Activated CD4-positive, alpha-beta T cell treated with anti-CD3 and anti-CD28 coated beads, Interleukin-2, amount 10 ng/mL, durations not matched to agents 24 days and 14 days (primary cell): ENCODE data around the gene VSTM4. TPM values are rescaled to one million over a fixed set of nuclear protein-coding genes. Genes with fewer than 3 reads are reported as not detected.

Experiments used
- DNase-seq: peaks from one replicate; pipeline ENCODE4 v3.0.0; 2022
- H3K27ac Mint-ChIP-seq: one replicate; pipeline ENCODE4 v1.8.0; 2022; ENCODE audit warnings: mild to moderate bottlenecking, mixed read lengths
- H3K27me3 Mint-ChIP-seq: one replicate; pipeline ENCODE4 v1.8.0; 2022; ENCODE audit warnings: mixed read lengths
- H3K36me3 Mint-ChIP-seq: one replicate; pipeline ENCODE4 v1.8.0; 2022; ENCODE audit warnings: low read depth, mild to moderate bottlenecking, mixed read lengths
- H3K4me1 Mint-ChIP-seq: one replicate; pipeline ENCODE4 v1.8.0; 2021; ENCODE audit warnings: mixed read lengths
- H3K4me3 Mint-ChIP-seq: one replicate; pipeline ENCODE4 v1.8.0; 2022; ENCODE audit warnings: mild to moderate bottlenecking, moderate library complexity, mixed read lengths
- H3K9me3 Mint-ChIP-seq: one replicate; pipeline ENCODE4 v1.8.0; 2021; ENCODE audit warnings: mixed read lengths
- intact Hi-C: fragments of 100-400 bp; cut with micrococcal nuclease; formaldehyde crosslinking; loops from one replicate; pipeline ENCODE4 v1.15.1; 2023
- total RNA-seq: library from RNA; stranded (reverse); gene quantifications from 2 replicates; pipeline ENCODE4 v1.2.3, GENCODE V29; 2022

VSTM4 gene
- total RNA-seq, 1 donor from 2014 or later = 0.63 TPM

DNA sequence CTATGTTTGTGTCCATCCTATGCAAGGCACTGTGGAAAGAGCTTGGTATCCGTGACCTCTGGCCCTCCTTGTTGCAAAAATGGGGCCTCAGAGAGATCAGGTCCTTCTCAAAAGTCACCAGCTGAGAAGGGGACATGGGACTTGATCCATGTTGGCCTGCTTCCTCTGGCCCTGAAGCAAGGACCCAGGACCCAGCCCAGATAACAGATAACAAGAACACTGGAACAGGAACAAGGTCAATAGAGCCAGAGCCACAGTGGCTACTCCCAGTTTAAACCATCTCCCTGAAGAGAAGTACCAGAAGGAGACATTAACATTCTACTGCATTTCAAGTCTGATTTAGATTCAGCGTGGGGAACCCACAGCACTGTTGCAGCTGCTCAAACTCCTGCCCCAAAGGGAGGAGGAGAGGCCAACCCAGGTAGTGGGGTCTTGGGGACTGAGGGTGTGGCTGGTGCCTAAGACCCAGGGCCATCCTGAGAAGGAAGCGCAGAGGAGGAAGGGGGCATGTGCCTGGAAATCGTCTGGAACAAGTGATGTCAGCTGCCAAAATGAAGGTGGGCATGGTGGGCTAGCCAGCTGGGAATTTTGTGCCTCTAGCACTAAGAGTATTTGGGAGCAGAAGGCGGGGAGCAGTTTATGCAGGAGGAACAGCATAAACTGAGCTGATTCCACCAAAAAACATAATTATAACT, 61.2 kb downstream of the VSTM4 start:
- H3K27ac Mint-ChIP-seq = no peak overlapping the region
- H3K4me3 Mint-ChIP-seq = no peak overlapping the region
- H3K9me3 Mint-ChIP-seq = no peaks in the 10 kb centered on the region
- H3K4me1 Mint-ChIP-seq = no peaks in the 10 kb centered on the region
- intact Hi-C loops = no loop called here
- H3K27me3 Mint-ChIP-seq = peaks cover 4% of the 10 kb centered on the region
- no peak for DNase-seq
- no peaks in the 10 kb centered on the region for H3K36me3 Mint-ChIP-seq

DNA sequence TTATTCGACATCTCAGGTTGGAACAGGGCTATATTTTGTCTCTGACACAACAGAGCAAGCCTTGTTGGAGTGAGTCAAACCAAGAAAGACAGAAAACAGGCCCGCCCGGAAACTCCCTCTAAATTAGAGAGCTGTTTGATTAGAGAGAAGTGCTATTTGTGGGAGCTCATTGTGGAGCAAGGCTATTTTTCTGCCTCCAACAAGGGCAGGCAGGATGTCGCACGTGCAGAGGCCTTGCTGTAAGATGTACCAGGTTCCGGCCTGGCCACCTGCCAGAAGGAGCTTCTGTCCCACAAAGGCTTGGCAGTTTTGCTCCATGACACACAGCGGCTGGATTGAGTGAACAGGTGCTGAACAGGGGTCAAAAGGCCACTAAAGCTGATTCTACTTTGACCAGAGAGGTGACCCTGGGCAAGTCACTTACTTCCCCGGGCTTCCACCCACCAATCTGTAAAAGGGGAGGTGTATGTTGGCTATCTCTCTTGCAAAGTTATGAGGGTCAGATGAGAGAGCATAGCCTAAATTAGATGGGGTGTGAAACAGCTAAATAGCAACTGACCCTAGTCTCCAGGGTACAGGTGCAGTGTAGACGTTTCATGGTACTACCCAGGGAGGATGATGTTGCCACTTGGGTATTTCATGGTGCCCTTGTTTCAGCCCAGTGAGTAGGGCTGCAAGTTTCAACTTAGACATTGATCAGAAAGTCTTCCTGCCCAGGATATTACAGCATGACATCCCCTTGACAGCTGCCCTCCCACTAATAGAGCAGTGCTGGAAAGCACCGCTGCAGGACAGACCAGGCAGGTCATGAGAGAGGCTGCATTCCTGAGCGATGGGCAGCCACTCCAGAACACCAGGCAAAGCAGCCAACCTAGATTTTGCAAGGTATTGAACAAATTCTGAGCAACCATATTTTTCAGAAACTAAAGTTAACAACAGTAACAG, 62.0 kb downstream of the VSTM4 start:
- DNase-seq = no peak
- H3K36me3 Mint-ChIP-seq = no peaks in the 10 kb centered on the region
- H3K27me3 Mint-ChIP-seq = peaks cover 4% of the 10 kb centered on the region
- intact Hi-C loops = no loop called here
- H3K9me3 Mint-ChIP-seq = no peaks in the 10 kb centered on the region
- H3K4me3 Mint-ChIP-seq = no peak overlapping the region
- no peaks in the 10 kb centered on the region for H3K4me1 Mint-ChIP-seq
- no peak overlapping the region for H3K27ac Mint-ChIP-seq

DNA sequence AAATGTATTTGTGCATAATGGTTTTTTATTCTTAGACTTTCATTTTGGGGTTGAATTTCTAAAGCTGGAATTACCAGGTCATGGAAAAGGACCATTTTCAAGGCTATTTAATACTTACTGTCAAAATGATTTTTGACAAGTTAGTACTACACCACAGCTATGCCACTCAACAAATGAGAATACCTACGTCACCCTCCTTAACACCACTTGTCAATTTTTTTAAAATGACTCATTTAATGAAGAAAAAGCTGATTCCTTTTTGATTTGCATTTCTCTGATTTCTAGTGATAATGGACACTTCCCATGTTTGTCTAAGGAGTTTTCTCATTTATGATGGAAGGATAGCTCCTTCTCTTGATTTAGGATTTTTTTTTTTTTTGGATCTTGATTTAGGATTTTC, 63.3 kb downstream of the VSTM4 start:
- Mint-ChIP-seq H3K27me3 (peaks cover 4% of the 10 kb centered on the region), H3K4me1 (no peaks in the 10 kb centered on the region), H3K27ac (no peak overlapping the region), H3K36me3 (no peaks in the 10 kb centered on the region), H3K9me3 (no peaks in the 10 kb centered on the region), H3K4me3 (no peak overlapping the region)
- DNase-seq = no peak
- intact Hi-C loops = no loop called here

DNA sequence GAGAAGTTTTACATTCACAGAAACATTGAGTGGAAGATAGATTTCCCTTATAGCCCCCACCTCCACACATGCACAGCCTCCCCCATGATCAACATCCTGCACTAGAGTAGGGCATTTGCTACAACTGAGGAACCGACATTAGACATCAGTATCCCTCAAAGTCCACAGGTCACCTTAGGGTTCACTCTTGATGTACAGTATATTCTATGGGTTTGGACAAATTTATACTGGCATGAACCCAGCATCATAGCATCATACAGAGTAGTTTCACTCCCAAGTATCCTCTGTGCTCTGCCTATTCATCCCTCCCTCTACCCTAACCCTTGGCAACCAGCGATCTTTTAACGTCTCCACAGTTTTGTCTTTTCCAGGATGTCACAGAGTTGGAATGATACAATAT, 64.4 kb downstream of the VSTM4 start:
- no peak for DNase-seq
- Mint-ChIP-seq H3K27me3 (peaks cover 7% of the 10 kb centered on the region), H3K4me1 (no peaks in the 10 kb centered on the region), H3K9me3 (no peaks in the 10 kb centered on the region), H3K36me3 (no peaks in the 10 kb centered on the region), H3K4me3 (no peak overlapping the region), H3K27ac (no peak overlapping the region)
- intact Hi-C loops = no loop called here

DNA sequence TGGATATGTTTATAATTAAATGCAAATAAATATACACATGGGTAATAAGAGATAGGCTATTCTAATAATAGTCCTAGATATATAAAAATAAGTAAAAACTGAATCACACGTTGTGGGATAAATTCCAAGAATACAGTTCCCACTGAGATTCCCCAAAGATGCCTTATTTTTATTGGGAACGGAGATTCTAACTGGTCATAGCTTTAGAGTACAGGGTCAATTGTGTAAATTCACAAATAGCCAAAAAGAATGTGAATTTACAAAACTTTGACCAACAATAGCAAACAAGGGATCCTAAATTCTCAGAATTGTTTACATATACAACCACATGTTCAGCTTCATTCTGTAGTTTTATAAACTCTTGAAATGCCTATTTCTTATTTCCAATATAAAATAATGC, 65.0 kb downstream of the VSTM4 start:
- Mint-ChIP-seq H3K36me3 (no peaks in the 10 kb centered on the region), H3K4me1 (no peaks in the 10 kb centered on the region)
- intact Hi-C loops = no loop called here

DNA sequence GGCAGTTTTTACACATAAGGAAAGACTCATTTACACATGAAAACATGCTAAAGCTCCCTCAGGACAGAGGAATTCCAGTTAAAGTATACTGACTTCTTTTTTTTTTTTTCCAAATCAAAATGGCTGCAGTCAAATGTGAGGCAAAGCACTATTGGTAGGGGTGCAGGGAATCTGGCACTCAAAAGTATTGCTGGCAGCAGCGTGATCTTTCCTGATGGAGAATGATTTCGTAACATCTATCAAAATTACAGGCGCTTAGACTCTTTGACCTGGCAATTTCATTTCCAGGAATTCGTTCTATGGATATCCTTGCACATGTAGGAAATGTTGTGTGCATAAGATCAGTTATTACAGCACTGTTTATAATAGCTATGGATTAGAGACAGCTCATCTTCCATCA, 65.7 kb downstream of the VSTM4 start:
- Mint-ChIP-seq H3K27me3 (peaks cover 10% of the 10 kb centered on the region), H3K4me3 (no peak overlapping the region), H3K9me3 (no peaks in the 10 kb centered on the region), H3K4me1 (no peaks in the 10 kb centered on the region), H3K36me3 (no peaks in the 10 kb centered on the region), H3K27ac (no peak overlapping the region)
- DNase-seq = no peak
- intact Hi-C loops = no loop called here

More for the DNA sequence above, 65.0 kb downstream of the VSTM4 start:
- Mint-ChIP-seq H3K27me3 (peaks cover 10% of the 10 kb centered on the region), H3K9me3 (no peaks in the 10 kb centered on the region), H3K4me3 (no peak overlapping the region), H3K27ac (no peak overlapping the region)
- DNase-seq = no peak

DNA sequence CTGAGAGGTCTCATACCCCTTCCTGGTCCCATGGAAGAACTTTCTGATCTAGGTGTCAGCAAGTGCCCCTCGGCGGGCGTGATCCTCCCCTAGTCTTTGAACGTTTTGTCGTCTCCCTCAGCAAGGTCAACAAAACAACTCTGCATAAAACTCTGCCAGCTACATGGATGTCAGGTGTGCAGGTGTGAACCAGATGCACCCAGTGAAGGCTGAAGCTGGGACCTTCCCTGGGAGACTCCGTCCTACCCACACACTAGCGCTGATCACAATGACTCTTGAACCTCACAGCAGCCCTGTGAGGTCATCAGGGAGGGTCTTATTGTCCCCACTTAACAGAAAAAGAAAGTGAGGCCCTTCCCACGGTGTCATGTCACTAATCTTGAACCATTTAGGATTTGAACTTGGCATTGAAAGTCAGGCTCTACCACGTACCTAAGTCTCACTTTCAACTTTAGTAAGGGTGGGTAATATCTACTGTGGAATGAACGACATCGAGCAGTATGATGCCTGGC, 68.1 kb downstream of the VSTM4 start:
- H3K27ac Mint-ChIP-seq = no peak overlapping the region

DNA sequence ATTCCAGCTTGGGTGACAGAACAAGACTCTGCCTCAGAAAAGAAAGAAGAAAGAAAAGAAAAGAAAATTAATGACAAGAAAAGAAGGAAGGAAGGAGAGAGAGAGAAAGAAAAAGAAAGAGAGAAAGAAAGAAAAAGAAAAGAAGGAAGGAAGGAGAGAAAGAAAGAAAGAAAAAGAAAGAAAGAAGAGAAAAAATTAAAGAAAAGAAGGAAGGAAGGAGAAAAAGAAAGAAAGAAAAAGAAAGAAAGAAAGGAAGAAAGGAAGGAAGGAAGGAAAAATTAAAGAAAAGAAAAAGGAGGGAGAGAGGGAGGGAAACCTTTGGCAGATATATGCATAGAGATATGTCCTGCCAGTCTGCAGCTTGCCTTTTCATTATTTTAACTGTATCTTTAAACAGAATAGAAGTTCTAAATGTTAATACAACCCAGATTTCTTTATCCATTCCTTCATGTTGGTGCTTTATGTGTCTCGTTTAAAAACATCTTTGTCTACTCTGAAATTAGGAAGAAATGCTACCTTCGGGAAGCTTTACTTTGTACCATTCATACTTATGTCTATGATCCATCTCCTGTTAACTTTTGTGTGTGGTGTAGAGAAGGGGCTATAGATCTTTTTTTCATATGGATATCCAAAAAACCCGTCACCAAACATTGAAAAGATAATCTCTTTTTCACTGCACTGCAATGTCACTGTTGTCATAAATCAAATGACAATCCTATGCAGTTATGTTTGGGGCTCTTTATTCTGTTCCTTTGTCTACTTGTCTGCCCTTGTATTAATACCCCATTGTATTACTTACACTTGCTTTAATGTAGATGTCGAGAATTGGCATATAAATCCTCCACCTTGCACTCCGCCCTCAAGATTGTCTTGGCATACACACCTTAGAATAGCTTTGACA, 70.8 kb downstream of the VSTM4 start:
- no peaks in the 10 kb centered on the region for H3K4me1 Mint-ChIP-seq
- no peaks in the 10 kb centered on the region for H3K9me3 Mint-ChIP-seq
- no peak overlapping the region for H3K27ac Mint-ChIP-seq
- no peaks in the 10 kb centered on the region for H3K36me3 Mint-ChIP-seq
- H3K4me3 Mint-ChIP-seq = no peak overlapping the region
- peaks cover 7% of the 10 kb centered on the region for H3K27me3 Mint-ChIP-seq
- intact Hi-C loops = no loop called here
- no peak for DNase-seq

More for the DNA sequence above, 68.1 kb downstream of the VSTM4 start:
- DNase-seq = no peak
- Mint-ChIP-seq H3K4me3 (no peak overlapping the region), H3K4me1 (no peaks in the 10 kb centered on the region), H3K27me3 (peaks cover 12% of the 10 kb centered on the region), H3K9me3 (no peaks in the 10 kb centered on the region), H3K36me3 (no peaks in the 10 kb centered on the region)
- intact Hi-C loops = no loop called here

DNA sequence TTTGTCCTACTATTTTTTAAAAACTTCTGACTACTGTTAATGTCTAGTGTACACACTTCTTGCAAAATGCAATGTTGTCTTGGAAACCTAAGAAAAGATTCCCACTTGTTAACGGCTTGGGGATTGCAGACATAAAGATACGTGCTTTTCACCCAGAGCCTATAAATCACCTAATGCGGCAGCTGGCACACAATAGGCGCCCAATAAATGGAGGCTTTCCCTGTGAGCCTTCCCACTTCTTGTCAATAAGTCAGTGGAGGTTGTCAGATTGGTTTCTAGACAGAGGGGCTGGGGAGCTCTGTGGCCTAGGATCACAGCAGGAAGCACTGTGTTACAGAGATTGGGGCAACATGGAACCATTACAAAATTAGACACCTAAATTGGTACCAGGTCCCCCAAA, 74.7 kb downstream of the VSTM4 start:
- Mint-ChIP-seq H3K9me3 (no peaks in the 10 kb centered on the region), H3K27me3 (peaks cover 2% of the 10 kb centered on the region), H3K4me1 (no peaks in the 10 kb centered on the region), H3K36me3 (no peaks in the 10 kb centered on the region), H3K4me3 (no peak overlapping the region), H3K27ac (no peak overlapping the region)
- intact Hi-C loops = no loop called here
- DNase-seq = no peak

DNA sequence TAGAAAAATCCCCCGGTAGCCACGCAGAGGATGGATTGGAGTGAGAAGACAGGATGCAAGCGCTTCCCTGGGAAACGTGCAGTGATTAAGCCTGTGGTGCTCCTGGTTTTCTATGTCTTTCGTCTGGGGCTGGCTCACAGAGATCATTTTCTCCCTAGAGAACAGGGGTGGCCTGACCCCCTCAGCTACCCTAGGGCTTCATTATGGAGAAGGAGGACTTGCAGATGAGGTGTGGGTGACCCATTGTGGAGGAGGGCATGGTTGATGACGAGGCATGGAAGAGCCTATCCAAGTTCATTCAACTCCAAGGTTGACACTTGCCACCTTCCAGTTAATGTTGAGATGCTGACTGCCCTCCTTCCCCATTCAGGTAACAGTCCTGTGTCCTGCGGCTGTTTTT, 75.9 kb downstream of the VSTM4 start:
- H3K9me3 Mint-ChIP-seq = no peaks in the 10 kb centered on the region
- H3K4me3 Mint-ChIP-seq = no peak overlapping the region
- H3K27me3 Mint-ChIP-seq = peaks cover 2% of the 10 kb centered on the region
- H3K27ac Mint-ChIP-seq = no peak overlapping the region
- DNase-seq = no peak
- intact Hi-C loops = no loop called here
- H3K4me1 Mint-ChIP-seq = no peaks in the 10 kb centered on the region
- H3K36me3 Mint-ChIP-seq = no peaks in the 10 kb centered on the region

DNA sequence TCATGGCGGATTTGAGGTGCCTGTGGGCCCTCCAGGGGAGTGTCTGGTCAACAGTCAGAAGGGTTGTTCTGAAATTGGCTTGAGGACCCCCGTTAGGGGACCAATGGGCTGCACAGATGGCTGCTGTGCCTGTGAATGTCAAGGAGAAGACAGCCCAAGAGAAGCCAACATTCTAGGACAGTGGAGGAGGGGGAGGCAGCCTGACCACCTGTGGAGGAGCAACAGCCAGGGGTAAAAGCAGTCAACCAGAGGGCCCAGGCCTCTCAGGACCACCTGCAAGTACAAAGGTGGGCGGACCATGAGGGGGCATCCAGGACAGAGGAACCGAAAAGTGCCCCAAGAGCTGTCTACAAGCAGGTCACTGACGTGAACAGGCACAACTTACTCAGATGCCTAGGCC, 76.6 kb downstream of the VSTM4 start:
- no peak for DNase-seq
- H3K9me3 Mint-ChIP-seq = no peaks in the 10 kb centered on the region
- no peak overlapping the region for H3K27ac Mint-ChIP-seq
- H3K27me3 Mint-ChIP-seq = peaks cover 2% of the 10 kb centered on the region
- intact Hi-C loops = no loop called here
- H3K4me3 Mint-ChIP-seq = no peak overlapping the region
- H3K36me3 Mint-ChIP-seq = no peaks in the 10 kb centered on the region
- no peaks in the 10 kb centered on the region for H3K4me1 Mint-ChIP-seq

DNA sequence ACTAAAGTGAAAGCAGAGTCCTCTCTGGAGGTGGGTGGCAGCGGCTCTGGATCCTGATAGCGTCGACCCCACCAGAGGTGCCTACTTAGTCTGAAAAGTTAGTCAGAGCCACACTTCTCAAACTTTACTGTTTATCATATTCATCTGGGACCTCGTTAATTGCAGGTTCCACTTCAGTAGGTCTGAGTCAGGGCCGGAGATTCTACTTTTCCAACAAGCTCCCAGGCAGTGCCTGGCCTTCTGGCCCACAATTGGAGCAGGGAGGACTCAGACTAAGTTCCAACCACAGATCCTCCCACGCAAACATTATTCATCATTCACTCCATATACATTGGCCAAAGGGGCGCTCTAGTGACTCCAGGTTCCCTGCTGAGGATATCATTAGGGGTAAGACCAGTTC, 78.1 kb downstream of the VSTM4 start:
- Mint-ChIP-seq H3K4me1 (no peaks in the 10 kb centered on the region), H3K27me3 (no peaks in the 10 kb centered on the region), H3K9me3 (no peaks in the 10 kb centered on the region), H3K4me3 (no peak overlapping the region), H3K36me3 (no peaks in the 10 kb centered on the region), H3K27ac (no peak overlapping the region)
- DNase-seq = no peak
- intact Hi-C loops = no loop called here

DNA sequence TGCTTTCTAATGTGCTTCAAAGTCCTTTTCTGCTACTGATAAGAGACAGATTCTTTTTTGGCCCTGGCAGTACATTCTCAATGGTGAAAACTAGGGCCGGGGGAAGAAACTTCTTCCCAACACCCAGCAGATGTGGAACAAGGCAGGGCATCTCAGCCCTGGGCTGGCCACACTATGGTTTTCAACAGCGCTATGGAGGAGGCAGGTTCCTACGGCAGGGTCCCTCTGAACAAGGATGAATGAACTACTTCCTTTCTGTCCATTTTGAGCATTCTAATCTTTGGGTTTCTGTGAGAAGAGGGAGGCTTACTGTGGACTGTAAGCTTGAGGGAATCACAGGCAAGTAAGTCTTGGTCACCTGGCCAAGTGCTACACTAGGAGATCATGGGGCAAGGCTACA, 78.7 kb downstream of the VSTM4 start:
- Mint-ChIP-seq H3K27ac (no peak overlapping the region), H3K4me1 (no peaks in the 10 kb centered on the region), H3K9me3 (no peaks in the 10 kb centered on the region), H3K36me3 (no peaks in the 10 kb centered on the region), H3K4me3 (no peak overlapping the region), H3K27me3 (no peaks in the 10 kb centered on the region)
- intact Hi-C loops = no loop called here
- no peak for DNase-seq
